GM12892 (cell line): ENCODE data around the gene UCP2.

Experiments
- DNase-seq: peaks from one replicate; pipeline ENCODE4 v3.0.0; 2011; ENCODE audit not compliant: insufficient read length
- FAIRE-seq: peaks from 2 replicates; lab custom pipeline; 2011; peaks lifted over from hg19 to GRCh38; lab: Jason Lieb, UNC
- POLR2A ChIP-seq: IDR thresholded peaks from 2 replicates; pipeline ENCODE4 v1.6.1; 2011; ENCODE audit warnings: low read depth, low read length, control low read depth
- POLR2AphosphoS5 ChIP-seq: IDR thresholded peaks from 2 replicates; pipeline ENCODE4 v1.6.1; 2011; ENCODE audit warnings: low read depth, low read length, control low read depth
- TAF1 ChIP-seq: IDR thresholded peaks from 2 replicates; pipeline ENCODE4 v1.6.1; 2011; ENCODE audit warnings: low read depth, mild to moderate bottlenecking, control low read depth, low read length, borderline replicate concordance

UCP2 gene

GRCh38 chr11:74018331-74019005, 35.8 kb upstream of the UCP2 start:
- no peak for FAIRE-seq
- no peak for DNase-seq
- no peak for TF ChIP-seq TAF1
- no peak for TF ChIP-seq POLR2A
- no peak for TF ChIP-seq POLR2AphosphoS5

GRCh38 chr11:74017631-74018030, 35.0 kb upstream of the UCP2 start:
- FAIRE-seq (no peak), DNase-seq (no peak)
- TF ChIP-seq POLR2A, result no peak
- TF ChIP-seq TAF1, result no peak
- no peak for TF ChIP-seq POLR2AphosphoS5

- no peak for FAIRE-seq
- TF ChIP-seq TAF1 (no peak), POLR2A (no peak), POLR2AphosphoS5 (no peak)
- DNase-seq, result no peak
Measured at GRCh38 chr11:74015919-74016684, 33.5 kb upstream of the UCP2 start.

- DNase-seq (no peak), FAIRE-seq (no peak)
- no peak for TF ChIP-seq POLR2A
Measured at GRCh38 chr11:74014880-74015279, 32.2 kb upstream of the UCP2 start.

- FAIRE-seq (no peak), DNase-seq (no peak)
- no peak for TF ChIP-seq POLR2AphosphoS5
- no peak for TF ChIP-seq TAF1
- TF ChIP-seq POLR2A, result no peak
Measured at GRCh38 chr11:74013141-74013540, 30.5 kb upstream of the UCP2 start.

GRCh38 chr11:74012074-74012809, 29.6 kb upstream of the UCP2 start:
- TF ChIP-seq POLR2AphosphoS5, result no peak
- no peak for TF ChIP-seq POLR2A
- TF ChIP-seq TAF1, result no peak
- no peak for DNase-seq
- FAIRE-seq, result no peak

- peak; percentile 95 for FAIRE-seq
- no peak for TF ChIP-seq POLR2AphosphoS5
- no peak for TF ChIP-seq TAF1
- no peak for TF ChIP-seq POLR2A
- no peak for DNase-seq
Measured at GRCh38 chr11:74011360-74012073, 28.9 kb upstream of the UCP2 start.

- peak; percentile 9 for FAIRE-seq
- no peak for TF ChIP-seq POLR2A
- TF ChIP-seq POLR2AphosphoS5, result 0 out of 2 replicates have a peak, but pooled peaks have one; percentile 2
- TF ChIP-seq TAF1, result no peak
- no peak for DNase-seq
Measured at GRCh38 chr11:74010306-74011300, 28.0 kb upstream of the UCP2 start.

- TF ChIP-seq TAF1 (no peak), POLR2A (no peak), POLR2AphosphoS5 (no peak)
- no peak for DNase-seq
- FAIRE-seq, result no peak
Measured at GRCh38 chr11:74009675-74010305, 27.1 kb upstream of the UCP2 start.

- DNase-seq, result no peak
- TF ChIP-seq POLR2A, result no peak
- no peak for TF ChIP-seq TAF1
- no peak for TF ChIP-seq POLR2AphosphoS5
- no peak for FAIRE-seq
Measured at GRCh38 chr11:74009230-74009547, 26.5 kb upstream of the UCP2 start.
